Stomach (tissue), 9 donors: Measurements from ENCODE around the gene TBRG4. TPM values are rescaled to one million over a fixed set of nuclear protein-coding genes. Genes with fewer than 3 reads are reported as not detected.

Experiments used
- DNase-seq, 2 donors: peaks; one replicate each; pipeline versions ENCODE4 v3.0.0 to v3.0.0-alpha.2; 2013 to 2019
- H3K27ac ChIP-seq, 5 donors: fragments of 200-600 bp in 4 of 5; sonication (generic) in 4 of 5; one replicate each; pipeline ENCODE4 v1.5.1; 2013 to 2019; ENCODE audit warnings: mild to moderate bottlenecking in 1 of 5, moderate library complexity in 1 of 5
- H3K27me3 ChIP-seq, 3 donors: fragments of 200-600 bp; sonication (generic); one replicate each; pipeline ENCODE4 v1.5.1; 2017 to 2019; ENCODE audit warnings: mixed run types in 1 of 3
- H3K36me3 ChIP-seq, 4 donors: fragments of 200-600 bp; sonication (generic); 1 replicate in 3 of 4; 2 replicates in 1 of 4; pipeline ENCODE4 v1.5.1; 2016 to 2019
- H3K4me1 ChIP-seq, 4 donors: fragments of 200-600 bp; sonication (generic); one replicate each; pipeline ENCODE4 v1.5.1; 2016 to 2019
- H3K4me3 ChIP-seq, 4 donors: fragments of 200-600 bp; sonication (generic) in 3 of 4; one replicate each; pipeline ENCODE4 v1.5.1; 2016 to 2019; ENCODE audit warnings: mild to moderate bottlenecking in 1 of 4
- H3K9me3 ChIP-seq, 4 donors: fragments of 200-600 bp; sonication (generic); one replicate each; pipeline ENCODE4 v1.5.1; 2016 to 2019
- CTCF ChIP-seq, 7 experiments: fragments of 450-650 bp in 4 of 7; fragments of 200-600 bp in 3 of 7; sonication (generic) in 3 of 7; IDR thresholded peaks; one replicate each; pipeline ENCODE4 v1.5.1; 2016 to 2019; ENCODE audit warnings: antibody characterized with exemption in 7 of 7, control low read depth in 2 of 7, mild to moderate bottlenecking in 1 of 7
- EP300 ChIP-seq: sonication (generic); formaldehyde crosslinking; IDR thresholded peaks from one replicate; pipeline ENCODE4 v1.6.1; 2017; ENCODE audit warnings: antibody characterized with exemption
- POLR2A ChIP-seq, 4 donors: fragments of 450-650 bp; IDR thresholded peaks; one replicate each; pipeline ENCODE4 v1.6.1; 2016; ENCODE audit warnings: antibody characterized with exemption in 4 of 4, control low read depth in 2 of 4, mild to moderate bottlenecking in 1 of 4, moderate library complexity in 1 of 4
- POLR2AphosphoS5 ChIP-seq, 3 donors: sonication (generic); formaldehyde crosslinking; IDR thresholded peaks; one replicate each; pipeline ENCODE4 v1.6.1; 2016; ENCODE audit warnings: antibody characterized with exemption in 3 of 3
- WGBS, 5 donors: extraction: QIAGEN DNeasy Blood & Tissue Kit in 3 of 5; methylation state at CpG; one replicate each; pipeline versions ENCODE4 v1.1.5 to v1.1.7; 2013 to 2018; 5-methylcytosine and 5-hydroxymethylcytosine counted together
- intact Hi-C: fragments of 100-400 bp; cut with DNase I; formaldehyde crosslinking; loops from one replicate; pipeline ENCODE4 v1.15.1; 2023; ENCODE audit warnings: low total_unique reads
- polyA plus RNA-seq, 3 donors: library from polyadenylated mRNA; stranded (reverse); fragments of 200-250 nt; gene quantifications; one replicate each; pipeline ENCODE4 v1.2.3, GENCODE V29; 2013
- total RNA-seq, 5 donors: library from RNA; depleted of rRNA; stranded (reverse); fragments of >200 nt; gene quantifications; one replicate each; pipeline versions ENCODE4 v1.1.0 to v1.2.3, GENCODE V29; 2014 to 2016
- donor health status: healthy with polysubstance abuse.
- donor health status: Bipolar disorder and iron deficiency.
- donor health status: healthy.

The TBRG4 gene
- total and polyA plus RNA-seq, 8 donors = 31.2 to 219 (median 47.9) TPM

DNA sequence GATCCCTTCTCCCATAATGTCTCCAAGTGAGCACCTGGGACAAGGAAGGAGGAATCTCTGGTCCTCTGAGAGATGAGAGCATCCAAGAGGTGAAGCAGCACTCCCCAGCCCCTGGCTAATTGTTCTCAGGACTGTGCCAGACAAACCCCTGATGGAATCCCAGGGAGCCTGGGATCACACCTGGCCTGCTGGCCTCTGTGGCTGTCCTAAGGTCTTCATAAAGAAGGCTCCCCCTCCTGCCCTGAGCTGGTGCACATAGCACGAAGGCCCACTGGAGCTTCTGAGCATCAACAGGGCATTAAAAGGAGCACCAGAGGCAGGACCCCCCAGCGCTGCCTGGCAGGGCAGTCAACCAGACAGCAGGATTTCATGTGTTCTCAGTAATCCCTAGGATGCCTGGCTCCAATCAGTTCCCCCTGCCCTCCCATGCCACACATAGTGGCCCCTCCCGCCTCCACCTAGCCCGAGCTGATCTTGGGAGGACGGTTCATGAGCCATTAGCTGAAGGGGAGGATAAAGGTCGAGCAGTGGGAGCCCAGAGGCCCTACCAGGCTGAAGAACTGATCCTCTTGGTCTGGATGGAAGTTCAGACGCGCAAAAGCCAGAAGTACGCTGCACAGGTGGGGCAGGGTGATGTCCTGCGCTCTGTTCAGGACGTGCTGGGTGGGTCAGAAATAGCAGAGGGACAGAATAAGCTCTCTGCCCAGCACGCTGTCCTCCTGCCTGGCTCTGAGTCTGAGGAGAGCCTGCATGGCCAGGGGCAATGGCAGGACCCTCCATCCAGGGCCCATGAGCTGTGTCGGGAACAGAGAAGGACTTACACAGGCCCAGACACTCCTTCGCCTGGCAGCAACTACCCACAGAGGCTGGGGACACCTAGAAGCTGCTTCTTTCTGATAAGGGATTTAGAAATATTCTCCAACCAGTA is 8.4 kb downstream of the TBRG4 start:
- TF ChIP-seq POLR2A (IDR thresholded peaks at IDR 0.05) (no peak), CTCF (IDR thresholded peaks at IDR 0.05) (no peak), POLR2AphosphoS5 (IDR thresholded peaks at IDR 0.05) (no peak), EP300 (no peak)
- peaks cover 2 to 28% (median 12%) of the 10 kb centered on the region in 4 donors for H3K4me1 ChIP-seq
- peaks cover 91 to 100% (median 99%) of the 10 kb centered on the region in 4 donors for H3K36me3 ChIP-seq
- no peaks in the 10 kb centered on the region for H3K9me3 ChIP-seq
- no peak overlapping the region for H3K27ac ChIP-seq
- 86 to 94% (median 87%) methylated on average over 13 to 14 of the region's 14 CpGs for whole genome bisulfite sequencing, 5 donors
- intact Hi-C loops = no loop called here
- no peak overlapping the region for H3K4me3 ChIP-seq
- no peak for DNase-seq
- H3K27me3 ChIP-seq = no peaks in the 10 kb centered on the region

GRCh38 chr7:45101748-45102147 is 9.7 kb downstream of the TBRG4 start:
- Histone ChIP-seq H3K4me3 (no peak overlapping the region), H3K27ac (no peak overlapping the region), H3K27me3 (no peaks in the 10 kb centered on the region), H3K36me3 (peaks cover 80 to 88% (median 87%) of the 10 kb centered on the region in 4 donors), H3K9me3 (no peaks in the 10 kb centered on the region), H3K4me1 (peaks cover 0 to 15% (median 2%) of the 10 kb centered on the region in 4 donors)
- DNase-seq = no peak
- 92 to 95% (median 94%) methylated on average over 12 of the region's 12 CpGs for WGBS, 5 donors
- TF ChIP-seq POLR2AphosphoS5 (IDR thresholded peaks at IDR 0.05) = no peak
- no peak for TF ChIP-seq EP300
- no peak for TF ChIP-seq CTCF (IDR thresholded peaks at IDR 0.05)
- TF ChIP-seq POLR2A (IDR thresholded peaks at IDR 0.05) = no peak
- intact Hi-C loops = no loop called here

- Histone ChIP-seq H3K36me3 (peaks cover 71 to 80% (median 78%) of the 10 kb centered on the region in 4 donors), H3K27ac (no peak overlapping the region), H3K4me1 (peaks cover 0 to 8% (median 0%) of the 10 kb centered on the region in 4 donors), H3K4me3 (no peak overlapping the region), H3K9me3 (no peaks in the 10 kb centered on the region), H3K27me3 (no peaks in the 10 kb centered on the region)
- no peak for TF ChIP-seq EP300
- no peak for TF ChIP-seq POLR2AphosphoS5 (IDR thresholded peaks at IDR 0.05)
- 89 to 93% (median 93%) methylated on average over 10 to 13 of the region's 13 CpGs for WGBS, 5 donors
- intact Hi-C loops = no loop called here
- DNase-seq = no peak
These were observed 10.6 kb downstream of the TBRG4 start for GRCh38 chr7:45100761-45101480.

- no peak for DNase-seq
- H3K36me3 ChIP-seq = peaks cover 64 to 72% (median 70%) of the 10 kb centered on the region in 4 donors
- intact Hi-C loops = no loop called here
- TF ChIP-seq POLR2A (IDR thresholded peaks at IDR 0.05) (no peak), CTCF (IDR thresholded peaks at IDR 0.05) (no peak), EP300 (no peak), POLR2AphosphoS5 (IDR thresholded peaks at IDR 0.05) (no peak)
- H3K27me3 ChIP-seq = no peaks in the 10 kb centered on the region
- no peaks in the 10 kb centered on the region for H3K4me1 ChIP-seq
- 91 to 95% (median 93%) methylated on average over 12 to 16 of the region's 16 CpGs for WGBS, 5 donors
- peaks cover 0 to 1% (median 0%) of the 10 kb centered on the region in 4 donors for H3K9me3 ChIP-seq
- no peak overlapping the region for H3K4me3 ChIP-seq
- no peak overlapping the region for H3K27ac ChIP-seq
These were observed 11.4 kb downstream of the TBRG4 start for GRCh38 chr7:45099891-45100760.
